Mesodermal cell (in vitro differentiated cells): Measurements from ENCODE around the gene NPIPB6. TPM values are rescaled to one million over a fixed set of nuclear protein-coding genes. Genes with fewer than 3 reads are reported as not detected.
"Not testable (repeated sequence)": the region's sequence is repeated elsewhere in the genome, so short reads cannot be mapped to it uniquely, and the experiment has no call there.

Experiments used
- H3K27ac ChIP-seq: 2 replicates; pipeline ENCODE4 v1.7.0; 2013; ENCODE audit warnings: mild to moderate bottlenecking, low read depth, low read length, moderate library complexity; ENCODE audit not compliant: severe bottlenecking
- H3K36me3 ChIP-seq: 2 replicates; pipeline ENCODE4 v1.7.1; 2013; ENCODE audit warnings: mild to moderate bottlenecking, low read length, moderate library complexity; ENCODE audit not compliant: control insufficient read depth, insufficient read depth
- H3K4me1 ChIP-seq: one replicate; pipeline ENCODE4 v1.7.1; 2013; ENCODE audit warnings: mild to moderate bottlenecking, low read length; ENCODE audit not compliant: insufficient read depth, control insufficient read depth, poor library complexity, severe bottlenecking
- H3K4me3 ChIP-seq: 2 replicates; pipeline ENCODE4 v1.7.0; 2013; ENCODE audit warnings: low read length, control low read depth, mild to moderate bottlenecking; ENCODE audit not compliant: insufficient read depth, poor library complexity, severe bottlenecking; ENCODE audit errors: extremely low read depth
- H3K9me3 ChIP-seq: 2 replicates; pipeline ENCODE4 v1.7.1; 2013; ENCODE audit warnings: mild to moderate bottlenecking, low read length, moderate library complexity; ENCODE audit not compliant: control insufficient read depth
- WGBS, 2 experiments: methylation state at CpG; one replicate each; pipeline ENCODE4 v1.1.5; 2013; ENCODE audit warnings: missing lambda C conversion rate in 2 of 2; ENCODE audit not compliant: insufficient coverage in 2 of 2; 5-methylcytosine and 5-hydroxymethylcytosine counted together
- polyA plus RNA-seq, 2 experiments: library from polyadenylated mRNA; stranded (reverse); fragments of 50-300 nt; gene quantifications; one replicate each; pipeline ENCODE4 v1.2.3, GENCODE V29; 2013

The NPIPB6 gene
- polyA plus RNA-seq (2013, experiment 1 of 2): 1.0 TPM
- 0.30 TPM for polyA plus RNA-seq (2013, experiment 2 of 2)

DNA sequence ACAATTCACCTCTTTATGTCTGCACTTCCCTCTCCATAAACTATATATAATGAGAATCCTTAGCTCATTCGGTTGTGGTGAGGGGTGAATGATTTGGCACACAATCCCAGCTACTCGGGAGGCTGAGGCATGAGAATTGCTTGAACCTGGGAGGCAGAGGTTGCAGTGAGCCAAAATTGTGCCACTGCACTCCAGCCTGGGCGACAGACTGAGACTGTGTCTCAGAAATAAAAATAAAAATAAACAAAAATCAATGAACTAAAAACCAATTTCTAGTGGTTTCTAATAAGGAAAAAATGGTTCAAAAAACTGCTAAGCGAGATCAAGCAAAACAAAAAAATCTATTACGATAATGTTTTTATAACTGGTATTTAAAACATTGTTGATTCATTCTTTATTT, at the start of gene NPIPB6:
NPIPB6 (minus strand) TSS at position 101 of the 400 bp plus-strand sequence. CDS start 686 bp downstream, outside the sequence.
- not testable (repeated sequence) for H3K4me1 ChIP-seq, H3K27ac ChIP-seq, H3K4me3 ChIP-seq, H3K9me3 ChIP-seq, H3K36me3 ChIP-seq
- no CpG with 5 or more reads among the region's 5 CpGs for WGBS, 2 experiments

DNA sequence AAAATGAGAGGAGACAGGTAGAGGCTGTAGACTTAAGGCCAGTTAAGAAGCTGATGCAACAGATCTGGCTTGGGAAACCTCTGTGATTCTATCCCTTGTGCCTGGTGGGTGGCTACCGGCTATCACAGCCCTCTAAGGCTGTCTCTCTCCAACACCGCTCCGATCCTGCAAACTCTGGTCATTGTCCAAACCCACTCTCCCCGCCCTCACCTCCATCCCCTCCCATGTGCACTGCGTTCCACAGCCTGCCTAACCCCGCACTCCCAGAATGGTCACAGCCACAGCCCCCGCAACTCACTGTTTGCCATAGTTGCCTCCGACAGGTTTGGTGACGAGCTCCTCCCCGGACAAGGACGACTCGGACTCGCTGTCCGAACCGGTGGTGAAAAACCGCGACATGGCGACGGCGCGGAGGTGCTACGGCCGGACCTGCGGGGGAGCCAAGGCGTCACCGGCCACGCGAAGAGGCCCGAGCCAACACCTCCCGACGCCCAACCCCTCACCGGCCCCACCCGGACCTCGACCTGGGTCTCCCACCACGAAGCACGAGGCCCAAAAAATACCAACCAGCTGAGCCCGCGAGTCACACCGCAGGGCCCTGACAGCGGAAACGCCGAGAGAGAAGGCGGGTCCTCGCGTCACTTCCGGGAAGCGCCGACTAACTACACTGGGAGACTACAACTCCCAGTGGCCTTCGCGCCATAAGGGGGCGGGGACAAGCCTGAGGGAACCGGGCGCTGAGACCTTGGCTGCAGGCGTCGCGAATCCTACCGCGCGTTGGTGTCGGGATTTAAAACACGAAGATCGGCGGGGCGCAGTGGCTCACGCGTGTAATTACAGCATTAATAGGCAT, 40.1 kb upstream of the NPIPB6 start, which contains the start of gene EIF3CL:
EIF3CL (minus strand) TSS at position 622 of the 853 bp plus-strand sequence; CDS start at position 399, 223 bp downstream.
- H3K36me3 ChIP-seq, H3K4me1 ChIP-seq, H3K27ac ChIP-seq, H3K9me3 ChIP-seq: not testable (repeated sequence)
- H3K4me3 ChIP-seq: peak within 1 kb of the TSS; percentile 31
- no CpG with 5 or more reads among the region's 66 CpGs for WGBS, 2 experiments

DNA sequence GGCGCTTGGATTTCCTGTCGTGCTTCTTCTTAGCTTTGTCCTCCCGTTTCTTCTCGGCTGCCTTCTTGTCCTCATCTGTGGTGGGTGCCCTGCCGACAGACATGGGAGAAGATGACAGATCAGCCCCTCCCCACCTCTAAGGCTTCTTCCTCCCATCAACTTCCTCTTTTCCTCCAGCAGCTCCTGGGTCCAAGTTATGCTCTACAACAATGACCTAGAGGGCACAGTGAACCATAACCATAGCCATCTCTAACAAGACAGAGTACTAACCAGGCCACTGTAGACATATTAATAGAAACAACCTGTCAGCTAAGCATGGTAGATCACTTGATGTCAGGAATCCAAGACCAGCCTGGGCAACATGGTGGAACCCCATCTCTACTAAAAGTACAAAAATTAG, 28.7 kb upstream of the NPIPB6 start:
- not testable (repeated sequence) for H3K4me1 ChIP-seq, H3K27ac ChIP-seq, H3K9me3 ChIP-seq, H3K36me3 ChIP-seq, H3K4me3 ChIP-seq
- WGBS, 2 experiments: no CpG with 5 or more reads among the region's 5 CpGs

DNA sequence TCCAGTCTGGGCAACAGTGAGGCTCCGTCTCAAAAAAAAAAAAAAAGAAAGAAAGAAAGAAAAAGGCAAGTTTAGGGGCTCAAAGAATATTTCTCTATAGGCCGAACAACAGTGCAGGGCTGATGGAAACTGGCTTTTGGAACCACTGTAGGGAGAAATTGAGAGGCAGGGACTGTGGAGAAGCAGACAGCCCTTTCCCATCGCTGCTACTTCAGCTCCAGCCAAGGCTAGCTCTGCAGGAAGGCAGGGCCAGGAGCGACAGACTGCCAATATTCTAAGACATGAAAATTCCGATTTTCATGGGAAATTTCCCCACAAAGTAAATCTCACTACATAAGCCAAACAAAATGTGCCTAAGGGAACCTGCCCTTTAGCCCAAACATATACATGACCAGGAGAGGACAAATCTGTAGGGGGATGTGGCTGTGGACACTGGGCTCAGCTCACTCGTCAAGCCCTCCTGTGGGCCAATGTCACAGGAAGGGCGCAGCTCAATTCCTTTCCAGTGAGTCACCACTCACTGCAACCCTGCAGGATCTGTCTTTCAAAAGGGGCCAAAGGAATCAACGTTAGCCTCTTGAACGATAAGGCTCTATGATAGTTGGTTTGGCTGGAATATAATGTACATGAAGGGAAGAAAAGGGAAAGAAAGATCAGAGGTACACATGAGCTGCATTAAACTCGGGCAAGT, 19.0 kb upstream of the NPIPB6 start:
- H3K27ac ChIP-seq, H3K36me3 ChIP-seq, H3K4me3 ChIP-seq, H3K4me1 ChIP-seq, H3K9me3 ChIP-seq: not testable (repeated sequence)
- no CpG with 5 or more reads among the region's 10 CpGs for WGBS, 2 experiments

DNA sequence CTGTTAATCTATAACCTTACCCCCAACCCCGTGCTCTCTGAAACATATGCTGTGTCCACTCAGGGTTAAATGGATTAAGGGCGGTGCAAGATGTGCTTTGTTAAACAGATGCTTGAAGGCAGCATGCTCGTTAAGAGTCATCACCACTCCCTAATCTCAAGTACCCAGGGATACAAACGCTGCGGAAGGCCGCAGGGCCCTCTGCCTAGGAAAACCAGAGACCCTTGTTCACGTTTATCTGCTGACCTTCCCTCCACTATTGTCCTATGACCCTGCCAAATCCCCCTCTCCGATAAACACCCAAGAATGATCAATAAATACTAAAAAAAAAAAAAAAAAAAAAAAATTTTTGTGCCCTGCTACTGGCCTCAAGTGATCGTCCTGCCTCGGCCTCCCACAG, 14.5 kb upstream of the NPIPB6 start:
- 100% methylated on average over 1 of the region's 10 CpGs; no CpG with 5 or more reads in 1 of the 2 experiments for WGBS, 2 experiments
- not testable (repeated sequence) for H3K36me3 ChIP-seq, H3K4me3 ChIP-seq, H3K9me3 ChIP-seq, H3K27ac ChIP-seq, H3K4me1 ChIP-seq

DNA sequence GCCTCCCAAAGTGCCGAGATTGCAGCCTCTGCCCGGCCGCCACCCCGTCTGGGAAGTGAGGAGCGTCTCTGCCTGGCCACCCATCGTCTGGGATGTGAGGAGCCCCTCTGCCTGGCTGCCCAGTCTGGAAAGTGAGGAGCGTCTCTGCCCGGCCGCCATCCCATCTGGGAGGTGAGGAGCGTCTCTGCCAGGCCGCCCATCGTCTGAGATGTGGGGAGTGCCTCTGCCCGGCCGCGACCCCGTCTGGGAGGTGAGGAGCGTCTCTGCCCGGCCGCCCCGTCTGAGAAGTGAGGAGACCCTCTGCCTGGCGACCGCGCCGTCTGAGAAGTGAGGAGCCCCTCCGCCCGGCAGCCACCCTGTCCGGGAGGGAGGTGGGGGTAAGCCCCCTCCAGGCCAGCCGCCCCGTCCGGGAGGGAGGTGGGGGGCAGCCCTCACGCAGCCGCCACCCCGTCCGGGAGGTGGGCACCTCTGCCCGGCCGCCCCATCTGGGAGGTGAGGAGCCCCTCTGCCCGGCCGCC, 13.9 kb upstream of the NPIPB6 start:
- not testable (repeated sequence) for H3K4me3 ChIP-seq, H3K36me3 ChIP-seq, H3K9me3 ChIP-seq, H3K4me1 ChIP-seq, H3K27ac ChIP-seq
- WGBS, 2 experiments: 97 to 100% methylated on average over 4 of the region's 38 CpGs

DNA sequence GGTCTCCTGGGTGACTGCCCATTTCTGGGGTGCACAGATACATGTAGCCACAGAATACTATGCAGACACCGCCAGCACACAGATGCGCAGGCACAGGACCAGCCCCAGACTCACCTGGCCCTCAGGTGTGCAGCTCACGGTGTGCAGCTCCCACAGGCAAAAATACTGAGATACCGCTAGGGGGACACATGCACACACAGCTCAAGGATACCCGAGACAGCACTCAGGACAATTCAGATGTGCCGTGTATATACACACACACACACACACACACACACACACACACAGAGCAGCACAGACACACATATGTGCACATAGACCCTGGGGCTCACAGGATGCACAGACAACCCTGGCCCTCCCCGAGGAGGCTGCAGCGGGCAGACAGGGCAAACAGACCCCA, 11.8 kb upstream of the NPIPB6 start:
- not testable (repeated sequence) for H3K4me3 ChIP-seq, H3K36me3 ChIP-seq, H3K9me3 ChIP-seq, H3K27ac ChIP-seq, H3K4me1 ChIP-seq
- no CpG with 5 or more reads among the region's 8 CpGs for WGBS, 2 experiments

DNA sequence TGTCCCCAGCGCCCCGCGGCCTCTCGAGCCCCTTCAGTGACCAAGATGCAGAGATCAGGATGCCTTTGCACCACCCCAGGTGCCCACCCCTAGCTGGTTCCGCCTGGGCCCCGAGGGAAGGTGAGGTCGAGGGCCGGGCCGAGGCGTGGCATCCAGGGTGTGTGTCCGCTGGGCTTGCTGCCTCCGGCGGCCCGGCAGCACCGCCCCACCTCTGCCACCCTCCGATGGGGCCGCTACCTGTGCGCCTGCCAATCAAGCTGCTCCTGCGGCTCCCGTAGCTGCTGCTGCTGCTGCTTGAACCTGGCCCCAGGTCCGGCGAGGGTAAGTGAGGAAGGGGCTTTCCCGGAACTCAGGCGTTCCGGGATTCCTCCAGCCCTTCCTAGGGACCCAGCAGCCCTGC, 11.0 kb upstream of the NPIPB6 start:
- not testable (repeated sequence) for H3K4me1 ChIP-seq, H3K9me3 ChIP-seq, H3K27ac ChIP-seq, H3K36me3 ChIP-seq, H3K4me3 ChIP-seq
- no CpG with 5 or more reads among the region's 25 CpGs for WGBS, 2 experiments

DNA sequence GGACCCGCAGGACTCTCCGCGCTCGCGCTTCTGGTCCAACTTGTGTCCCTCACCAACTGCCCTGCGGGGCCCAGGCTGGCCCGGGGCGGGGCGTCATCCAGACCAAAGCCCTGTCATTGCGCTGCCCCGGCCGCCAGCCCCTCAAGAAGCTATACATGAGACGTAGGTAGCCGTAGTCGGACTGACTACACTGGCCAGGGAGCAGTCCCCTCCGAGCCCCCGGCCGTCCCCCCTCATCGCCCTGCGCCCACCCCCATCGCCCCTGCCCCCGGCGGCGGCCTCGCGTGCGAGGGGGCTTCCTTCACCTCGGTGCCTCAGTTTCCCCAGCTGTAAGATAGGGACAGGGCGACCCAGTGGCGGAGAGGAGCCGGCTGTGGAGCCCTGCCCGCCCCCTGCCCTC, 4.6 kb upstream of the NPIPB6 start:
- WGBS, 2 experiments: 38 to 47% methylated on average over 3 of the region's 32 CpGs
- not testable (repeated sequence) for H3K9me3 ChIP-seq, H3K4me1 ChIP-seq, H3K36me3 ChIP-seq, H3K27ac ChIP-seq, H3K4me3 ChIP-seq

DNA sequence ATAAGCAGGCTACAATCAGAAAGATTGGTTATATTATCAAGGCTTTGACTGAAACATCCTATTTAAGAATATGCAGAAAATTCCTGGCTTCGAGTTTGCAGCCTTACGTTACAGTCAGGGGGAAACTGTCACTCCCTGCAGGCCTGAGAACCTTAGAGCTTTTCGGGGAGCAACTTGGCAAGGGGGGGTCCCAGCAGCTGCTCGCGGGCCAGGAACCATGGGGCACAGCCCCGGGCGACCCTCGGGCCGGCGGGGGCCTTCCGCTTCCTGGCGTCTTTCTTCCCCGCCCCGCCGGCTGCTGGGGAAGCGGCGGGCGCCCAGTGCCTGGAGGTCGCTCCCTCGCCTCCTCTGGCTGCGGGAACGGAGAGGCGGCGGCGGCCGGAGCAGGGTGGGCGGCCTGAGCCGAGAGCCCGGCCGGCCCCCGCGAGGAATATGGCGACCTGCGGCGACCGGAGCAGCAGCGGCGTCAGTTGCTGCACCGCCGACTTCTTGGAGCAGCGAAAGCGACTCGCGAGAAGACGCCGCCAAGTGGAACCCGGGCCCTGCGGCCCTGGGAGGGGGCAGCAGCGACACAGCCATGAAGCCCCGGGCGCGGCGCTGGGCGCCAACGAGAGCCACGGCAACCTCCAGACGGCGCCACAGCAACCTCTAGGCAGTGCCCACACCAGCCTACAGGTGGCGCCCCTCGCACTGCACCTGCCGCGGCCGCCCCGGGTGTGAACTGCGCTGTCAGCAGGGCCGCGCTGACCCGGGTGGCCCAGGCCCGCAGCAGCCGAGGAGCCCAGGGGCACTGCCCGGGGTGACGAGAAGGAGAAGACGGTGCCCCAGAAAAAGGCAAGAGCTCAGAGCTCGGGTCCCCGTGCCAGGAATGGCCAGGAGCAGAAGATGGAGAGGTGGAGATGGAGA, 1.2 kb upstream of the NPIPB6 start:
- not testable (repeated sequence) for H3K4me3 ChIP-seq, H3K36me3 ChIP-seq, H3K4me1 ChIP-seq, H3K9me3 ChIP-seq, H3K27ac ChIP-seq
- WGBS, 2 experiments: no CpG with 5 or more reads among the region's 75 CpGs
